Panc1 (cell line): ENCODE data around the gene KDM5A. TPM values are rescaled to one million over a fixed set of nuclear protein-coding genes. Genes with fewer than 3 reads are reported as not detected.

Experiments used
- ATAC-seq: fragments of 200-7000 bp; cut with Tn5 transposase; 2 replicates; pipeline ENCODE4 v1.9.1; 2020; ENCODE audit warnings: mild to moderate bottlenecking, moderate library complexity
- BruUV-seq: library from RNA; stranded (reverse); fragments of 400-500 nt; replicated peaks from 2 replicates; lab custom pipeline; 2021; lab: Mats Ljungman, UMichigan
- CTCF ChIA-PET: fragments of 300-600 bp; sonication (Branson Sonifier 250); formaldehyde crosslinking; loops from one replicate; lab custom pipeline; 2022; ENCODE audit warnings: antibody characterized with exemption; lab: Charles Lee
- POLR2A ChIA-PET: fragments of 300-600 bp; sonication (Branson Sonifier 250); formaldehyde crosslinking; loops from one replicate; lab custom pipeline; 2022; ENCODE audit warnings: antibody characterized with exemption; lab: Charles Lee
- DNase-seq: peaks from one replicate; pipeline ENCODE4 v3.0.0-alpha.2; 2010; ENCODE audit warnings: low read depth, low spot score
- H3K27ac ChIP-seq: 2 replicates; pipeline ENCODE4 v1.5.1; 2011; ENCODE audit warnings: mild to moderate bottlenecking, low read length, inconsistent platforms
- H3K27me3 ChIP-seq: fragments of 200-500 bp; sonication (Bioruptor generic); 2 replicates; pipeline ENCODE4 v1.6.0; 2014; ENCODE audit warnings: low read length, inconsistent platforms; ENCODE audit not compliant: control insufficient read depth, insufficient read depth
- H3K36me3 ChIP-seq: fragments of 200-500 bp; sonication (Bioruptor generic); 2 replicates; pipeline ENCODE4 v1.5.1; 2014; ENCODE audit warnings: inconsistent platforms, mild to moderate bottlenecking, low read length, moderate library complexity; ENCODE audit not compliant: control insufficient read depth, insufficient read depth
- H3K4me1 ChIP-seq: 2 replicates; pipeline ENCODE4 v1.5.1; 2011; ENCODE audit warnings: inconsistent platforms, mild to moderate bottlenecking, low read length, moderate library complexity; ENCODE audit not compliant: control insufficient read depth, insufficient read depth
- H3K4me3 ChIP-seq, 2 experiments: 2 replicates each; pipeline ENCODE4 v1.5.1; 2011 to 2012; ENCODE audit warnings: low read depth in 2 of 2, low read length in 2 of 2, mild to moderate bottlenecking in 2 of 2, inconsistent platforms in 1 of 2, moderate library complexity in 1 of 2
- H3K9me3 ChIP-seq: fragments of 200-500 bp; sonication (Bioruptor generic); 2 replicates; pipeline ENCODE4 v1.5.1; 2014; ENCODE audit warnings: low read depth, mild to moderate bottlenecking, inconsistent platforms, low read length, moderate library complexity; ENCODE audit not compliant: control insufficient read depth, insufficient read depth
- CTCF ChIP-seq: fragments of 450-650 bp; IDR thresholded peaks from 2 replicates; pipeline ENCODE4 v1.5.1; 2017; ENCODE audit warnings: mild to moderate bottlenecking
- POLR2AphosphoS5 ChIP-seq: IDR thresholded peaks from 2 replicates; pipeline ENCODE4 v1.6.1; 2012; ENCODE audit warnings: mild to moderate bottlenecking, low read depth, low read length, moderate library complexity
- REST ChIP-seq, 2 experiments: IDR thresholded peaks; 2 replicates each; pipeline ENCODE4 v1.6.1; 2011 to 2012; ENCODE audit warnings: low read depth in 2 of 2, control low read depth in 1 of 2, low read length in 1 of 2, mild to moderate bottlenecking in 1 of 2, moderate library complexity in 1 of 2; ENCODE audit not compliant: insufficient read depth in 1 of 2
- SIN3A ChIP-seq: IDR thresholded peaks from 2 replicates; pipeline ENCODE4 v1.6.1; 2012; ENCODE audit warnings: low read depth, mild to moderate bottlenecking, low read length, moderate library complexity, borderline replicate concordance; ENCODE audit not compliant: insufficient read depth
- TCF7L2 ChIP-seq: IDR thresholded peaks from 2 replicates; pipeline ENCODE4 v1.6.1; 2011; ENCODE audit warnings: mild to moderate bottlenecking, low read depth, low read length, inconsistent platforms
- in situ Hi-C: cut with HindIII; loops from 2 replicates; pipeline ENCODE4 v1.10.0; 2016; ENCODE audit warnings: low sequenced_read_pairs, low pct_unique_long_range_greater_than_20kb
- intact Hi-C: fragments of 100-400 bp; cut with micrococcal nuclease; formaldehyde crosslinking; loops from one replicate; pipeline ENCODE4 v1.10.0; 2022; ENCODE audit not compliant: unreplicated experiment
- total RNA-seq: library from RNA; stranded (reverse); gene quantifications from one replicate; pipeline ENCODE4 v1.2.1, GENCODE V29; 2021; ENCODE audit not compliant: unreplicated experiment

KDM5A gene
- total RNA-seq, 1 experiment from 2014 or later: 49.0 TPM

GRCh38 chr12:234019-234418 is 155.1 kb downstream of the KDM5A start:
- ATAC-seq (no peak), DNase-seq (no peak)
- no peaks in the 10 kb centered on the region for H3K9me3 ChIP-seq
- no peak overlapping the region for H3K4me3 ChIP-seq
- H3K27ac ChIP-seq: no peak overlapping the region
- intact Hi-C loops: no loop called here
- ChIA-PET CTCF (interaction anchor here (0.7 kb wide), 1 partner anchor 14 kb away, joined by 3 read pairs; no protein-coding TSS in a partner anchor), POLR2A (no interaction called here)
- H3K27me3 ChIP-seq: no peaks in the 10 kb centered on the region
- in situ Hi-C loops: no loop called here
- TF ChIP-seq CTCF (no peak), SIN3A (no peak), REST (IDR thresholded peaks at IDR 0.05; ENCODE audit: insufficient read depth in 1 of 2, low read depth in 2 of 2, low read length in 1 of 2) (no peak), POLR2AphosphoS5 (no peak), TCF7L2 (no peak)
- BruUV-seq: no TSS peak
- H3K4me1 ChIP-seq: no peaks in the 10 kb centered on the region
- H3K36me3 ChIP-seq: no peaks in the 10 kb centered on the region

GRCh38 chr12:233615-233968 is 155.5 kb downstream of the KDM5A start:
- no peak for ATAC-seq
- CTCF ChIA-PET: interaction anchor here (0.7 kb wide), 1 partner anchor 14 kb away, joined by 3 read pairs; no protein-coding TSS in a partner anchor

More at GRCh38 chr12:233615-233968, 155.5 kb downstream of the KDM5A start:
- POLR2A ChIA-PET: no interaction called here
- H3K27me3 ChIP-seq: no peaks in the 10 kb centered on the region
- no peak overlapping the region for H3K27ac ChIP-seq
- intact Hi-C loops: no loop called here
- BruUV-seq: no TSS peak
- H3K4me3 ChIP-seq: no peak overlapping the region
- H3K4me1 ChIP-seq: no peaks in the 10 kb centered on the region
- no peaks in the 10 kb centered on the region for H3K9me3 ChIP-seq
- no peak for DNase-seq
- no peak for TF ChIP-seq REST (IDR thresholded peaks at IDR 0.05; ENCODE audit: insufficient read depth in 1 of 2, low read depth in 2 of 2, low read length in 1 of 2)
- no peak for TF ChIP-seq TCF7L2
- TF ChIP-seq POLR2AphosphoS5: no peak
- no peak for TF ChIP-seq SIN3A
- no peak for TF ChIP-seq CTCF
- in situ Hi-C loops: no loop called here
- no peaks in the 10 kb centered on the region for H3K36me3 ChIP-seq
